Right lobe of liver (tissue), 6 donors: Measurements from ENCODE around the gene TCFL5. TPM values are rescaled to one million over a fixed set of nuclear protein-coding genes. Genes with fewer than 3 reads are reported as not detected.

Source experiments
- ATAC-seq, 4 donors: fragments of 200-7000 bp; cut with Tn5 transposase; one replicate each; pipeline ENCODE4 v1.9.1; 2020; ENCODE audit warnings: mild to moderate bottlenecking in 4 of 4, moderate library complexity in 4 of 4
- DNase-seq, 3 donors: peaks; one replicate each; pipeline ENCODE4 v3.0.0-alpha.2; 2020
- H3K27ac ChIP-seq, 3 donors: fragments of 200-600 bp; one replicate each; pipeline ENCODE4 v1.8.0; 2022
- H3K27me3 ChIP-seq, 2 donors: fragments of 200-600 bp; one replicate each; pipeline ENCODE4 v1.8.0; 2022
- H3K36me3 ChIP-seq, 4 donors: fragments of 200-600 bp; sonication (generic) in 1 of 4; one replicate each; pipeline versions ENCODE4 v1.5.1 to v1.8.0; 2017 to 2022; ENCODE audit warnings: control low read depth in 1 of 4
- H3K4me1 ChIP-seq, 4 donors: fragments of 200-600 bp; sonication (generic) in 1 of 4; one replicate each; pipeline versions ENCODE4 v1.5.1 to v1.8.0; 2017 to 2022; ENCODE audit warnings: control low read depth in 1 of 4
- H3K4me3 ChIP-seq, 3 donors: fragments of 200-600 bp; one replicate each; pipeline ENCODE4 v1.8.0; 2022
- H3K9me3 ChIP-seq, 4 donors: fragments of 200-600 bp; sonication (generic) in 1 of 4; one replicate each; pipeline versions ENCODE4 v1.5.1 to v1.8.0; 2017 to 2022; ENCODE audit warnings: control low read depth in 1 of 4
- POLR2A ChIP-seq: fragments of 450-650 bp; IDR thresholded peaks from one replicate; pipeline ENCODE4 v1.6.1; 2017; ENCODE audit warnings: antibody characterized with exemption, mild to moderate bottlenecking
- whole genome bisulfite sequencing: methylation state at CpG from one replicate; pipeline ENCODE4 v1.1.6; 2018; ENCODE audit warnings: low coverage, low lambda C conversion rate; ENCODE audit not compliant: insufficient coverage; ENCODE audit errors: missing lambda C conversion rate; 5-methylcytosine and 5-hydroxymethylcytosine counted together
- intact Hi-C, 2 donors: fragments of 100-400 bp; cut with DNase I; formaldehyde crosslinking; loops; one replicate each; pipeline versions ENCODE4 v1.11.2 to v1.14.1; 2022
- total RNA-seq, 6 experiments: library from RNA; depleted of rRNA in 2 of 6; stranded (reverse); fragments of >200 nt in 2 of 6; fragmentation: NEBNext Ultra II Directional in 3 of 6; extraction: Animal tissue kit (Norgen Biotek cat#: 25700) in 3 of 6; gene quantifications; one replicate each; pipeline versions ENCODE4 v1.1.0 to v1.2.4, GENCODE V29; 2016 to 2023
- TF ChIP-seq, protein P1 (sequence below), 4 donors: fragments of 200-600 bp in 3 of 4; fragments of 450-650 bp in 1 of 4; IDR thresholded peaks; one replicate each; pipeline versions ENCODE4 v1.5.1 to v1.8.0; 2016 to 2022; ENCODE audit warnings: antibody characterized with exemption in 4 of 4, mild to moderate bottlenecking in 2 of 4
- donor health status: DM: no; HTN: yes; CAD: no.
- donor health status: DM: no; HTN: no; CAD: no.
- donor health status: DM: no; HTN: no; CAD: no.
- donor health status: DM: no; HTN: yes; CAD: no.
- donor health status: DM: no; HTN: yes; CAD: no.

Gene TCFL5
- total RNA-seq, 6 experiments from 2014 or later, result 2.9 to 5.1 (median 3.9) TPM

DNA sequence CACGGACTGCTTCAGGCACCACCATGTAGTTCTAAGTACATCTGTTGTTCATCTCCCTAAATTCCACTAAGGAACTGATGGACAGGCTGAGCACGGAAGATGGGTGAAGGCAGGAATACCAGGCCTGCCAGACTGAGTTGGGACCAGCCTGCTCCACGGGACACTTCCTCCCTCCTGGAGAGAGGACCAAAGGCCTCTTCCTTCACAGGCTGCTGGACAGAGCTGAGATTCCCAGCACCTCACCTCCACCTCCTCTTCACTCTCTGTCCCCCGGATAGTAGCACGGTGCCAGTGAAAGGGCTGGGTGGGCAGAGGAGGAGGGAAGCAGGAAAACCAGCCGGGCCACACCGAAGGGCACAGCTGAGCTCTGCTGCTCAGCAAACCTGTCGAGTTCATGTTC lies 22.9 kb upstream of the TCFL5 start:
- Histone ChIP-seq H3K4me1 (peaks cover 0 to 21% (median 10%) of the 10 kb centered on the region in 4 donors), H3K4me3 (no peak overlapping the region), H3K27ac (no peak overlapping the region), H3K9me3 (no peaks in the 10 kb centered on the region), H3K27me3 (no peaks in the 10 kb centered on the region), H3K36me3 (peaks cover 0 to 42% (median 11%) of the 10 kb centered on the region in 4 donors)
- DNase-seq (peak in 1 of 3 donors; percentile 29), ATAC-seq (no peak)
- TF ChIP-seq, protein P1, sequence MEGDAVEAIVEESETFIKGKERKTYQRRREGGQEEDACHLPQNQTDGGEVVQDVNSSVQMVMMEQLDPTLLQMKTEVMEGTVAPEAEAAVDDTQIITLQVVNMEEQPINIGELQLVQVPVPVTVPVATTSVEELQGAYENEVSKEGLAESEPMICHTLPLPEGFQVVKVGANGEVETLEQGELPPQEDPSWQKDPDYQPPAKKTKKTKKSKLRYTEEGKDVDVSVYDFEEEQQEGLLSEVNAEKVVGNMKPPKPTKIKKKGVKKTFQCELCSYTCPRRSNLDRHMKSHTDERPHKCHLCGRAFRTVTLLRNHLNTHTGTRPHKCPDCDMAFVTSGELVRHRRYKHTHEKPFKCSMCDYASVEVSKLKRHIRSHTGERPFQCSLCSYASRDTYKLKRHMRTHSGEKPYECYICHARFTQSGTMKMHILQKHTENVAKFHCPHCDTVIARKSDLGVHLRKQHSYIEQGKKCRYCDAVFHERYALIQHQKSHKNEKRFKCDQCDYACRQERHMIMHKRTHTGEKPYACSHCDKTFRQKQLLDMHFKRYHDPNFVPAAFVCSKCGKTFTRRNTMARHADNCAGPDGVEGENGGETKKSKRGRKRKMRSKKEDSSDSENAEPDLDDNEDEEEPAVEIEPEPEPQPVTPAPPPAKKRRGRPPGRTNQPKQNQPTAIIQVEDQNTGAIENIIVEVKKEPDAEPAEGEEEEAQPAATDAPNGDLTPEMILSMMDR (IDR thresholded peaks at IDR 0.05), result no peak
- TF ChIP-seq POLR2A, result no peak
- intact Hi-C loops, result no loop called here
- 85% methylated on average over 4 of the region's 8 CpGs for WGBS

DNA sequence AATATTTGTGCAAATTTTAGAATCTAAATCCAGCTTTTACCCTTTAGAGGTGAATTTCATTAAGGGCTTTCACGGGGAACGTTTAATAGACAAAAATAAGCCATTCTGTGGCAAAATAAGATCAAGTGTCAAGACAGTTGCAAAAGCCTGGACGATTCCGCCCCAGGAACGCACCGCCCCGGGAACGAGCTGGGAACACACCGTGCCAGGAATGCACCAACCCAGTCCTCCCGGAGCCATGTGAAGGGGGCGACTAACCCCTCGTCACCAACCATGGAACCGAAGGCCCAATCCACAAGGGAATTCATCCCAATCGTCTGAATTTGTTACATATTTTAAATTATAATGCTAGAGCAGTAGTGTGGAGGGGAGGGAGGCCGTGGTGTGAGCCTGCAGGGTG lies 20.8 kb upstream of the TCFL5 start:
- H3K27ac ChIP-seq, result no peak overlapping the region
- no peak for TF ChIP-seq POLR2A
- TF ChIP-seq, protein P1 (IDR thresholded peaks at IDR 0.05), result no peak
- H3K9me3 ChIP-seq, result no peaks in the 10 kb centered on the region
- DNase-seq (peak in 1 of 3 donors; percentile 15), ATAC-seq (no peak)
- 90% methylated on average over 9 of the region's 15 CpGs for WGBS
- peaks cover 0 to 14% (median 4%) of the 10 kb centered on the region in 4 donors for H3K4me1 ChIP-seq
- H3K4me3 ChIP-seq, result no peak overlapping the region
- intact Hi-C loops, result no loop called here
- no peaks in the 10 kb centered on the region for H3K27me3 ChIP-seq
- H3K36me3 ChIP-seq, result peaks cover 0 to 23% (median 4%) of the 10 kb centered on the region in 4 donors

DNA sequence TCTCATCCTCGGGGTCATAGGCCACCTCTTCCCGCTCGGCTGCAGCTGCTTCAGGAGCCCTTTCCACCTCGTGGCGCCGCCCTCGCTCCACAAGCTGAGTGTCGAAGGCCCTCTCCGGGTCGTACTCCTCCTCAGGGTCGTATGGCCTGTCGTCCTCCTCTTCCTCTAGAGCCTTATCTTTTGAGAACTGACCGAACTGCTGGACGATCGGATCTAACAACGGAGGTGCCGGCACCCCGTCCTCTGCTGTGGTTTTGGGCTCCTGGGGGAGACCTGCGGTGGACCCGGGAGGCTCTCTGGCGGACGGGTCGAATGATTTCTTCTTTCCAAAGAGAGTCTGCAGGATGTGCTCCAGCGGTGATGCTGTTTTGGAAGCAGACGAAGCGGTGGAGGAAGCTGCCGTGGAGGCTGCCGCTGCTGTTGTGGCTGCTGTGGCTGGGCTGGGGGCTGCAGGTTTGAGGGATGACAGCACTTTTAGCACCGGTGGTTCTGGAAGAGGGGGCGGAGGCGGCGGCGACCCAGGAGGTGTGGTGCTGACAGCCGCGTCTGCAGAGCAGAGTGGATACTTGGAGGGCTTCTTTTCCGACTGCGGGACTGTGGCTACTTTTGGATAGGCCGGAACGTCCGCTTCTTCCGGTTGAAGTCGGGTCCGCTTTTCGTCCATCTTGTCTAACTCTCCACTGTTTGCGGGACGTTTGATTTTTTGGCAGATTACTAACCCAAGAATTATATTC lies 20.2 kb upstream of the TCFL5 start:
- no peak for ATAC-seq
- Histone ChIP-seq H3K4me1 (peaks cover 0 to 8% (median under 1%) of the 10 kb centered on the region in 4 donors), H3K36me3 (peaks cover 0 to 17% (median 4%) of the 10 kb centered on the region in 4 donors), H3K4me3 (no peak overlapping the region), H3K9me3 (no peaks in the 10 kb centered on the region), H3K27me3 (no peaks in the 10 kb centered on the region), H3K27ac (no peak overlapping the region)
- no peak for TF ChIP-seq POLR2A
- TF ChIP-seq, protein P1 (IDR thresholded peaks at IDR 0.05), result no peak
- 88% methylated on average over 31 of the region's 46 CpGs for WGBS
- intact Hi-C loops, result no loop called here
- DNase-seq, result peak in 1 of 3 donors; percentile 42

DNA sequence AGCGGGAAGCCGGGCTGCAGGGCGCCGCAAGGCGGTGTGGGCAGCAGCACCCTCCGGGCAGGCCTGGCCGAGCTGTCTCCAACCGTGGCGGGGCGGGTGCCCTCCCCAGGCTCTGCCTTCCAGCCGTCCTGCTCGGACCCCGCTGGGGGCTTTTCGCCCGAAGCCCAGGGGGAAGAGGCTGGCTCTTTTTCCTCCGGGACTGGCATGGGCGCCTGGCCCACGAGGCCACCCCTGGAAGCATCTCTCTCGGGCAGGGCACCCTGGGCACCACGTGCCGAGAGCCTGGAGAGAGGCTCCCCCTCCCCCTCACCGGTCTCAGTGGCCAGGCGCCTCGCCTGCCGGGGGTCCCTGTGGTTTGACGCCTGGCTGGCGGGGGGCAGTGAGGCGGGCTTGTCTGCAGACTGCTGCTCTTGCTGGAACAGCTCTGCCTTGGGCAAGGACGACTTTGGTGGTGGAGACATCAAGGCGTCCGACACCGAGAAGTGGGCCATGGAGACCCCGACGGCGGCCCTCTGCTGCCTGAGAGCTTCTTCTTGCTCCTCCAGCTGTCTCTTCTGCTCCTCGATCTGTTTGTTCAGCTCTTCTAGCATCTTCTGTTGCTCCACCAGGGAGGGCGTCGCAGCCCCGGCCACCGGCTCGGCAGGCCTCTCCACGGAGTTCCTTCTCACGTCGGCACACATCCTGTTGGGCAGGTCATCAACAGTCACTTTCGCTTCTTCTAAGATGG lies 19.5 kb upstream of the TCFL5 start:
- TF ChIP-seq POLR2A, result no peak
- TF ChIP-seq, protein P1 (IDR thresholded peaks at IDR 0.05), result no peak
- DNase-seq, result peak in 1 of 3 donors; percentile 48
- peak in 1 of 4 donors; percentile 6 for ATAC-seq
- Histone ChIP-seq H3K4me3 (no peak overlapping the region), H3K27me3 (no peaks in the 10 kb centered on the region), H3K27ac (no peak overlapping the region), H3K4me1 (peaks cover 0 to under 1% (median 0%) of the 10 kb centered on the region in 4 donors), H3K9me3 (no peaks in the 10 kb centered on the region), H3K36me3 (peaks cover 0 to 15% (median 4%) of the 10 kb centered on the region in 4 donors)
- intact Hi-C loops, result no loop called here
- 83% methylated on average over 1 of the region's 45 CpGs for WGBS
